ENCODE measurements around the gene FAIM2.
A peak's percentile ranks its signal among the peaks of the same experiment; 100 is the strongest.

The FAIM2 gene

DNA sequence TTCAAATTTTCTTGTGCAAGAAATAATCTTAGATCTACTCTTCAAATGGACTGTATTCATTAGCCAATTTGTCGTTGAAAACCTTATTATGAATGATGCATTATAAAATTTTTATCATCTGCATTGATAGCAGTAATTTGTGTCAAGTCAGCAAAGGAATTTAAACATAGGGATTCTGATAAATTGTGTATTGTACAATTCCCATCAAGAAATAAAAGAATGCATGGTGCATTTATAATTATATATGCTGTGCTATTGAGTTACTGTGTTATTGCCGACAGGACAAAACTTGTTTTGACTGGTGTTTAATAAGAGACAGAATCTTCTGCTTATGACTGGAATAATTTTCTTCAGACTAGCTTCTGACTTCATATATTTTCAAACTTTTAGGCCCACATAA is 57.7 kb downstream of the FAIM2 start:
- TF ChIP-seq ZFX (IDR thresholded peaks at IDR 0.05) = no peak
- no peak for TF ChIP-seq CTCF (conservative IDR thresholded peaks at IDR 0.05)

DNA sequence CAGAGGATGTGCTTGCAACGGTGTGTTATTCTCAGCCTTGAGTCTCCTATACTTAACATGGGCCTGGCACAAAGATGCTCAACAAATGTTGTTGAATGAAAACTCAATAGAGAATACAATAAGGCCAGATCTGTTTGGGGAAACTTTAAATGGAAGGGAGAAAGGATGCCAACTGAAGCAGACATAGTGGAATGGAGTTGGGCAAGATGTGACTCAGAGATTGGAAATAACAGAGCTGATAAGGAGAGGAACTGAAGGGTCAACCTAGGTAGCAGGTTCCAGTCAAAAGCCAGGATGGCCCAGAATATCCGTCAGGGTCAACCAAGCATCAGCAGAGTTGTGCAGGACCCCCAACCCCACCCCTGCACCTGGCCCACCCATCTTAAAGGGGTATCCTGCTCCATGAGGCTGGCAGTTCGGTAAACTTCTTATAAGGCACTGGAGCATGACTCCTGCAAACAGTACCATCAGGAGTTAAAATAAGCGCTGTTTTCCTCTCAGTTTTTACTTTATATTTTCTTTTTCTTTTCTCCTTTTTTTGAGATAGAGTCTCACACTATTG is 59.7 kb downstream of the FAIM2 start:
- H3K27ac ChIP-seq = peak overlapping the region; percentile 86; the same call in 1 of the 2 replicates
- TF ChIP-seq ZFX (IDR thresholded peaks at IDR 0.05) = no peak
- no peak for TF ChIP-seq CTCF (conservative IDR thresholded peaks at IDR 0.05)

More for the DNA sequence above, 57.7 kb downstream of the FAIM2 start:
- no peak overlapping the region for H3K27ac ChIP-seq

- H3K27ac ChIP-seq = peak overlapping the region; percentile 86
- no peak for TF ChIP-seq CTCF (conservative IDR thresholded peaks at IDR 0.05)
- no peak for TF ChIP-seq ZFX (IDR thresholded peaks at IDR 0.05)
These were observed 60.3 kb downstream of the FAIM2 start for GRCh38 chr12:49843411-49843810.

DNA sequence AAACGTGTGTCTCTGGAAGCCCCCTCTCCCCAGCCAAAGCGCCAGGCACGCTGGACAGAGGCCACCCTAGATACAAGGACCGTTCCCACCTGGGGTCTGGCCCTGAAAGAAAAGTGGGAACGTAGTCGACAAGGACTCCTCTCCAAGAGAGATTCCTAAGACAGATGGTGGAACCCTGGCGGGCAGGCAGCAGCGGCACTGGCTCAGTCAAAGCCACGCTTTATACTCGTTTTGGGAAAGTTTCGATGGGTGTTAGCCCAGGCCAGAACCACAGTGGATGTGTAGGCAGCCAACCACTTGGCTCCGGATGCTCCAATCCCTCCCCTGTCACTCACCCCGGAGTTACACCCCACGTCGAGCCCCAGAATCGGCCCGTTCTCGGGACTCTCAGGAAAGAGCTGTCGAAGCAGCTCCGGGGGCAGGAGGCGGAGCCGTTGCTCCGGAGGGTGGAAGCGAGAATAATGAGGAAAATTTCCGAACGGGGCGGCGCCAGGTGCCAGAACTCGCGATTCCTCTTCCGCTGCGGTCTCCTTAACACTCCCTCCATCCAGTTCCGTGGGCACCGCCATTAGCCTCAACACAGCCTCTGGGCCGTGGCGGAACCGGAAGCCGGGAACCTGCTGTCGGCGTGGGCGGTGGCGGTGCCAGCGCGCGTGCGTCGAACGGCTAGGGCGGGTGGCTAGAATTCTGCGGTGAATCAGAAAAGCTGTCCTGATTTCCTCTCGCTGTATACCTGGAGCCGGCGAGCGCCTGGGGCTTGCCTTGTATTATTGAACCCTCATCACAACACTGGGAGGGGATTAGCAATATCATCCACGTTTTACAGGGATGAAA is 61.0 kb downstream of the FAIM2 start, which contains the start of gene BCDIN3D:
TSS of gene BCDIN3D (minus strand) at position 588 of the 834 bp plus-strand sequence. CDS start at position 569, 19 bp downstream.
- peak within 1 kb of the TSS; percentile 86 for H3K27ac ChIP-seq
- no peak for TF ChIP-seq CTCF (conservative IDR thresholded peaks at IDR 0.05)
- 0 out of 2 replicates have a peak, but pooled peaks have one; percentile 48 for TF ChIP-seq ZFX (IDR thresholded peaks at IDR 0.05)

DNA sequence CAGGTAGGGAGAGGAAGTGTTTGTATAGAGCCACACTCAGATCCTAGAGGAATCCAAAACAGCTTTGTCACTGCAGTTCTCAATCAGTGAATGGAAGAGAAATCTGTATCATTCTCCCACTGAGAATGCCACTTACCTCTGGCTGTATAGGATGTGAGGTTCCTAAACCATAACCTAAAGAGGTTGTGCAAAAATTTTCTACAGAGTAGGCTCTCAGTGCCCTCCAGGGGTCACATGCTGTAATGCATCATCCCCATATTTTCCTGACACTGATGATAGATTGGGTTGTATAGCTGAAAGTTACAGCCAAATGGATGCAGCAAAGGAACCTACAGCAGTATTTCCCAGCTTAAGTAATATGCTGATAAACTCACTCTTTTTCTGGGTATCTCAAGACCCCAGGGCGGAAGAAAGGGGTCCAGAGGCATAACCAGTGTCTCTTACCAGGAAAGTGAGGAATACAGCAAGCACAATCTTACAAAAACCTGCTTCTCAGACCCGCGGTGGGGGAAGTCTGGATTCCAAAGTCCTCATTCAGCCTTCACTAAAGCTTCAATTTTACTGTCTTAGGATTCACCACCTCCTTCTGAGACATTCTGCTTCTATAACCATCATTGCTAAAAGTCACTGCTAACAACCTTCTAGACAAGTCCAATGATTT is 64.6 kb downstream of the FAIM2 start:
- no peak overlapping the region for H3K27ac ChIP-seq
- TF ChIP-seq CTCF (conservative IDR thresholded peaks at IDR 0.05) (peak; percentile 69), ZFX (IDR thresholded peaks at IDR 0.05) (no peak)

GRCh38 chr12:49832836-49833421 is 70.8 kb downstream of the FAIM2 start:
- H3K27ac ChIP-seq = no peak overlapping the region
- TF ChIP-seq CTCF (conservative IDR thresholded peaks at IDR 0.05) = no peak
- TF ChIP-seq ZFX (IDR thresholded peaks at IDR 0.05) = no peak

All from C4-2B (cell line).